GM19455 (cell line): Measurements from ENCODE around the gene SMC1A.
"Not testable (repeated sequence)": the region's sequence is repeated elsewhere in the genome, so short reads cannot be mapped to it uniquely, and the experiment has no call there.

Source experiments
- ATAC-seq: cut with Tn5 transposase; IDR thresholded peaks from one replicate; pipeline ENCODE4 v1.9.1; 2021; ENCODE audit not compliant: unreplicated experiment

Gene SMC1A

DNA sequence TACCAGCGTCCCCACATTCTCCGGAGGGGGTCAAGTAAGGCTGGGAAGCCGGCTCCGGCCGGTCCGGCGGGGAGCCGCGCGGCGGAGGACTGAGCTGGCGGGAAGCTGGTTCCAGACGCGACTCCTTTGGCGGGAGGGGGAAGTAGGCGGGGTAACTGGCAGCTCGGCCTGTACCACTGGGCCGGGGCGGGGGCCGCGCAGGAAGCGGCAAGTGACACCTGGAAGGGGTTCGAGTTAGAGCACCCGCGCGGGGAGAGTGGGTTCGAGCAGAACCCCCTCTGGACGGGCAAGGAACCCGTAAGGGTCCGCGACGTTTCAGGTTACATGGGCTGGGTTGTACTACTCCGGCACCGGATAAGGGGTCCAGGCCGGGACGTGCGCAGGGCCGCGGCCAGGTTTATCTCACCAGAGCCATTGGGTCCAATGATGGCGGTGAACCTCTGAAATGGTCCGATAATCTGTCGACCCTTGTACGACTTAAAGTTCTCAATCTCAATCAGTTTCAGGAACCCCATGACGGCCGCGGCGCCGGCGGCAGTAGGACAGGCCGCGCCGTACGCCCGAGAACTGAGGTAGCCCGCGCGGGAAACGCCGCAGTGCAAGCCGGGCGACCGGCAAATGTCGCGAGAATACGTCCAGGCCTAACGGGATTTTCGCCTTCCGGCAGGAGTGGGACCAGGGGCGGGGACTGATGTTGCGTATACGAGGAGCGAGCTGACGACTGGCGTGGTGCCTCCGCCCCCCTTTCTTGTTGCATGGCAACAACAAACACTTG lies at the start of gene SMC1A:
Gene SMC1A, minus strand, starts transcription at position 569 of the 775 bp plus-strand sequence. Its CDS starts 54 bp downstream, at position 515.
- peak; percentile 92 for ATAC-seq

DNA sequence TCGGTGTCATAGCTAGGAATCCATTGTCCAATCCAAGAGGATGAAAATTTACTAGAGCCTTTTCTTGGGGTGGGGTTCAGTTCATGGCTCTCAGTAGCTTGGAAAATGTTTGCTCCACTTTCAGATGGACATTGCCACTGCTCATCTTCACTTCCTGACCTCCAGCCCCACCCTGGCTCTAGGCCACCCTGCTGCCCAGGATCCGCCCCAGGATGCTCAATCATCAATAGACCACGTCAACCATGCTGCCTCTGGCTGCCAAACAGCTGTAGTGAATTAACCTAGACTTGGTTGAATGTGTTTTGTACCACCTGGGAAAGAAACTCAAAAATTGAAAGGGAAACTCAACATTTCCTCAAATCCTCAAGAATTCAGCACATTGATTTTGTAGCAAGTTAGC lies 48.9 kb upstream of the SMC1A start:
- ATAC-seq = no peak

DNA sequence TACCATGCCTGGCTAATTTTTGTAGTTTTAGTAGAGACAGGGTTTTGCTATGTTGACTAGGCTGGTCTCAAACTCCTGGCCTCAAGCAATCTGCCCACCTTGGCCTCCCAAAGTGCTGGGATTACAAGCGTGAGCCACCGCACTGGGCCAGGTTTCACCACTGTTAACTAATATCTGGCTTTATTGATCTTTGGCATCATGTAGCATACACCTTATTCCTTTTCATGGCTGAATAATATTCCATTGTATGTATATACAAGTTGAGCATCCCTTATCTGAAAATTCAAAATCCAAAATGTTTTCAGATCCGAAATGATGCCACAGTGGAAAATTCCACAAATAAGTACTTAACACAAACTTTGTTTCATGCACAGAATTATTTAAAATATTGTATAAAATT lies 46.2 kb upstream of the SMC1A start:
- ATAC-seq = not testable (repeated sequence)

DNA sequence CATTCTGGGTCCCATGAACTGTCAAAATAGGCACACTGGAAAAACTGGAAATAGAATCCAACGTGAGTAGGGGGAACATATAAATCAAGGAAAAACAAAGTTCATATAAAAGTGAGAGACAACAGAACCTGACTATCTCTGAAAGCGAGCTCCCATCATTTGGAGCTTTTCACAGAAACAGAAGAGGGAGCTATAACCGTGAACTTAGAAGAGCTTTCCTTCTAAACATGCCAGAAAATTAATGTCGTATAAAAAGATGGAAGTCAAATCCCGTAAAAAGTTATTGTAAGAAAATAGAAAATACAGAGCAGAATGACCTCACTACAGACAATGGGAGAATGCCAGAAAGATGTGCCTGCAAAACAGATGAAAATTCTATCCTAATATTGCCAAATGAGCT lies 35.6 kb upstream of the SMC1A start:
- ATAC-seq = no peak

DNA sequence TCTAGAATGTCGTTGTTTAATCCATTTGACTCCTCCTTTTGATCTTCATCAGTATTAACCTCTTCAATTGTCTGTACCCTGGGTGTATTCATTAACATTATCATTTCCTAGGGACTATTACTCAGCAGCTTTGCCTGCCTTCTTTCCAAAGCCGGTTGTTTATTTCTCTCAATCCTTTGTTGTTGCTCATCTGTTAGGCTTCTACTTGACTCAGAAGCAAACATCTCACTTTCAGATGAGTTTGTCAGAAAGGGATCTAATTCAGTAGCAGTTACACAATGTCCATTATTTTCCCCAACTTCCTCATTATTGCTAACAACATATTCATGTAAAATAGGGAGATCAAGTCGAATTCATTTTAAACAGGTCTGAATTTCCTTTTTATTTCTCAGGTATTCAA lies 33.8 kb upstream of the SMC1A start:
- ATAC-seq = no peak

DNA sequence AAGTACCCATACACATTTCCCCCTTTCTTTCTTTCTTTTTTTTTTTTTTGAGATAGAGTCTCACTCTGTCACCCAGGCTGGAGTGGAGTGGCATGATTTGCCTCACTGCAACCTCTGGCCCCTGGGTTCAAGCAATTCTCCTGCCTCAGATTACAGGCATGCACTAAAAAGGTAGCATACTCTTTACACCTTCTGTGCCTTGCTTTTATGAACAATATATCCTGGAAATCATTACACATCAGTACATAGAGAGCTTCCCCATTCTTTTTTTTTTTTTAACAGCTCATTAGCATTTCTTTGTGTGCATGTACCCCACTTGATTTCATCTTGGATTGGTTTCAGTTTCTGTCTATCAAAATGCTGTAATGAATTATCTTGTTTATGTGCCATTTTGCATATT lies 30.4 kb upstream of the SMC1A start:
- ATAC-seq = no peak

DNA sequence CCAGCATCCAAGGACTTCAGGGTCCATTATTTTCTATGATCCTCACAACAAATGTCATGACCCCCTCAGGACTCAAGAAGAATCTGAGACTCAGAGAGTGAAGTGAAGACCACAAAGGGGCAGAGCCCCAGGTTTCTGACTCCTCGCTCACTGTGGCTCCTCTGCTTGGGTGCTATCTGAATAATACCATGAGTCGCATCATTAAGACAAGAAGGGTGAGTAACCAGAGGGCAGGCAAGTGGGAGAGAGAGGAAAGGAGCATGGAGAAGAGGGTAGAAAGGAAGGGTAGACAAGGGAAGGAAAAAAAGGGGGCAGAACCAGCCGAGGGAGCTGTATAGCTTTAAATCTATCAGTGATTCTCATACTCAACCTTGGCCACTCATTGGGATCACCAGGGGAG lies 27.2 kb upstream of the SMC1A start:
- no peak for ATAC-seq

DNA sequence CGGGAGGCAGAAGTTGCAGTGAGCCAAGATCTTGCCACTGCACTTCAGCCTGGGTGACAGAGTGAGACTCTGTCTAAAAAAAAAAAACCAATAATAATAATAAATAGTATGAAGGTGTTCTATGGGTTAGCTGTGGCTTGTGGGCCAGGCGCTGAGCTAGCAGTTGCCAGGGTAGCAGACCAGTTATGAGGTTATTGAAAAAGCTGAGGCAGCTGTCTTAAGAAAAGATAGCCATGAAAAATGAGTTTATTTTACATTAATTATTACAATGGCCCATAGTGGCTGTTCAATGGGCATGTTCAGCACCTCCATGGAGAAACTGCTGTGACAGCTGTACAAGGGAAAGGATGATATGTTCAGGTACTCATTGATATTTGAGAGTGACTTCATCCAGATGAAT lies 25.0 kb upstream of the SMC1A start:
- ATAC-seq = no peak

DNA sequence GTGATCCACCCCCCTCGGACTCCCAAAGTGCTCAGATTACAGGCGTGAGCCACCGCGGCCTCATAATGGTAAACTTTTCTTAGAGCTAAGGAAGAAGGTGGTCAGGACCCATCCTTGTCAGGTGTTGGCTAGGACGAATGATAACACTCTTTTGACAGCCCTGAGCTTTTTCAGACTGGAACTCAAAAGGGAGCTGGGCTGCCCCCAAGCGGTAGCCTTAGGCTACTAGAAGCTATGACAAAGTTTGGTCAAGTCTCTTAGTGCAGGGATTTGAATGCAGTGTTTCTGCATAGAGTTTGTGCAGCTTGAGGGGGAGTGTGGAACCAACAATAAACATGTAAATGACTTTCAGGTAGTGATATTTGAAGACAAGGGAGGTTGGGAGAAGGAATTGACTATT lies 23.5 kb upstream of the SMC1A start:
- no peak for ATAC-seq

DNA sequence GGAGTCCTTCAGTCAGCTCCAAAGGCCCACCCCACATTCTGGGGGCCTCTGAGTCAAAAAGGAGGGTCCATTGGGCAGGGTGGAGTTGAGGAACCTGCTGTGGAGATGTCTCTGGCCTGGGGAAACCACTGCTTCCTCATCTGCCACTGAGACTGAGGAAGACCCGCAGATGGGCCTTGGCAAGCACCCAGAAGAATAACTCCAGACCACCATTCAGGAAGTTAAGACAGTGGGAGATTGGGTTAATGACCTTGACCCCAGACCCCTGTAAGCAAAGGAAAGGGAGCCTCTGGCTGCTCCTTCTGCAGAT lies 19.8 kb upstream of the SMC1A start:
- no peak for ATAC-seq

DNA sequence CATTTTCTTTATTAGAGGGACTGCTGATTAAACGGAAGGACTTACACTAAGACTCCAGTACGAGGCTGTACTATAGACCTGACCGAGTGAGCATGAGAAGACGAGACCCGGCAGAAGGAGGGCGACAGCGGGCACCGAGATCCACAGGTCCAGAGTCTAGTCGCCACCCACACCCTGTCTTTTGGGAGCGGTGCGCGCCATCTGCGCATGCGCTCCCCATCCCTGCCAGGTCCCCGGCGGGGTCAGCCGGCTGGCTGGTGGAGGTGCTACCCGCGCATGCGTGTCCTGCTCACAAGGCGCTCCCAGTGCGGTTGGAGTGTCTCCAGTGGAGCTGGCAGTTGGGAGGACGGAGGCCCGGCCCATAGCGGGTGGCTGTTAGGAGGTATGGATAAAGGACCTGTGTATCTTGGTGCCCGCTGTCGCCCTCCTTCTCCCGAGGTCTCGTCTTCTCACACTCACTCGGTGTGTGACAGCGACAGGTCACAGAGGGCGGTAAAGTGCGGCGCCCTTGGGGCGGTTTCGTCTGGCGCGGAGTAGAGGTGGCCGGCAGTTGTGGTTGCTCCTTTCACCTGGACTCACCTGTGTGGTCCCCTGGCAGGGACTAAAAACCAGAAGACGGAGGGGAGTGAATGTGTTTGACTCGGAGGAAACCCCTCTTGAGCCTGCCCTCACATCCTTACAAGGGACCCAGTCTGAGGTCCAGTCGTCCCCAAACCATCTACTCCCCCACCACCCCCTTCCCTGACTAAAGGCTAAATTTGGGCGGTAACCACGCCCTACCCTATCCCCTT lies 19.3 kb upstream of the SMC1A start:
- ATAC-seq = no peak

DNA sequence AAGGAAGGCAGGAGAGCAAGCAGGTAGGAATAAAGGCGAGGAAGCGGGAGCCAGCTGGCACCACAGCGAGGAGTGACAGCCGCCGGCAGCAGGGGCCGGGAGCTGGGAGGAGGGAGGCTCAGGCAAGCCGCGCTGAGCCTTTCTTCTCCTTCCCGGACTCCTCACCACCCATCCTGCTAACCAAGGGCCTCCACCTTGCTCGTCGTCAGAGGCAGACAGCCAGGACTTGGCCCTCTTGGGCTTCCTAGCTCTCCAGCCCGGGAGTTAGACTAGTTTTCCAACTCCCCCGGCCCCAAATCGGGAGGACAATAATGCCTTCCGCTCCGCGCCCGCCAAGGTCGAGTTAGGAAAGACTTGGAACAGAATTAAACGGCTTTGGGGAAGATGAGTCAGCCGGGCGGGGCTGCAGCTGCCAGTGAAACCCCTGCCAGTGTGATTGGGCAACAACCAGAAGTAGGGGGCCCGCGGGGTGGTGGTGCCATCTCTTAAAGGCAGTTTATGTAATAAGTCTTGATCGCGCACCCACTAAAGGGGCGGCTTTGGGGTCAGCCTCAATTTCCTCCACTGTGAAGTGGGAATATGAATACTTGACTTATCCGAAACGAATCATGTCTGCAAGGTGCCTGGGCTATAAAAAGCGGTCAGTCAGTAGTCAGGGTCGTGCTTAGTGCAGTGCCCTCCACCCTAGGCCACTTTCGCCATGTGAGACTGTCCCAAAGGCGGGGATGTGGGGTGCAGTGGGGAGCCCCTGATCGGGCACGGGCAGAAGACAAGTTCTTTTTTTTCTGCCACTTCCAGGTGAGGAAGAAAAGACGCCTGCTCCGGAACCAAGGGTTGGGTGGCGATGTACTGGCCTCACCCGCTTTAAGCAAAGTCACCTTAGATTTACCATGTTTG lies 18.4 kb upstream of the SMC1A start:
- ATAC-seq = no peak

DNA sequence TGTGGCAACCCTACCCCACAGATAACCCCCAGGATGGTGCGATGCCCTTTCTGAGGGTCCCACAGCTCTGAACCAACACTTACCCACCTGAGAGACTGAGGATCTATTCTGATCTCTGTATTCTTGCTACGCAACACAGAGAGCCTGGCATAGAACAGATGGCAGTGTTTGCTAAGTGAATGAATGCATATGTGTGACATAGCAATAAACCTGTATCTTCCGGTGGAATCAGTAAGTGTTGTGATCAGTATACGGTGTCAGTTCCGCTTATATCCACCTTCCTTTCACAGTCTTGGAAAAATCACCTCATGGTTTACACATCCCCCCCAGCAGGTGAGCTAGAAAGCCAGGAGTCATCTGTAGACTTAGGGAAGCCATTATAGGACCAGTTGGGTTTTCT lies 17.6 kb upstream of the SMC1A start:
- ATAC-seq = no peak

DNA sequence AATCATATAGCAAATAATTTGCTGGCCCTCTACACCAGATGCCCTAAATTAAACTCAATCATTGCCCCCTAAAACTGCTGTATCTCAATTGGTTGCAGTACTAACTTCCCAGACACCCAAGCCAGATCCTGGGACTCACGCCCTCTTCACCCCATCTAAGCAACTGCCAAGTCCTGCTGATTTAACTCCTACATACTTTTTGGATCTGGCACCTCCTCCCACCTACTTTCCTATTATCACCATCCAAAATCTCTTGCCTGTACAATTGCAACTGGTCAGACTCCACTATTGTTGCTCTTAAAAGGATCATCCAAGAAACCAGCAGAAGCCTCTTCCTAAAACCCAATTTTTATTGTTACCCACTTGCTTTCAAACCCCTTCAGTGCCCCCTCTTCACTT lies 16.4 kb upstream of the SMC1A start:
- ATAC-seq = no peak

DNA sequence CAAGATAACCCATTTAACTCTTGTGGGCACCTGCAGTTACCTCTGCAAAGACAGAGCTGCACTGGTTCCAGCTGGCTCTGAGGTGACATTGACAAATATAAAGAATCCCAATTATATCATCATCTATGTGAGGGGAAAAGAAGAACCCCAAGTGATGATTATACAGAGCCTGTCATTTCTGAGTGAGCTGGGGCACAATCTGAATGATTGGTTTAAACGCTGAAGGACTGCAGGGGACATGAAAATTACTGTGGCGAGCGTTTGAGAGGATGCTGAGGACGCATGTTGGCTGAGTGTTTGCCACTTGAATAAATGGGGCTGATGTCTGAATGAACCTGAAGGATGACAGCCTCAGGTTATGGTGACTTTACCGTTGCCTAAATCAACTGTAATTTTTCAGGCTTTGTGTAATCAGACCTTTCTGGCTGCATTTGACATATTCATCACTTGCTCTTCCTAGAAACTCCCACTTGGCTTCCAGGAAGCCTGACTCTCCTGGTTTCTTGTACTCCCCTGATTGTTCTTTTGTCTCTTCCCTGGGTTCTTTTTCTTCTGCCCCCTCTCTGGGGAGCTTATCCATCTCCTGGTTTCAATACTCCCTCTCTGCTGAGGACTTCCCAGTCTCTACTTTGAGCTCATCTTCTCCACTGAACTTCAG lies 15.8 kb upstream of the SMC1A start:
- no peak for ATAC-seq

DNA sequence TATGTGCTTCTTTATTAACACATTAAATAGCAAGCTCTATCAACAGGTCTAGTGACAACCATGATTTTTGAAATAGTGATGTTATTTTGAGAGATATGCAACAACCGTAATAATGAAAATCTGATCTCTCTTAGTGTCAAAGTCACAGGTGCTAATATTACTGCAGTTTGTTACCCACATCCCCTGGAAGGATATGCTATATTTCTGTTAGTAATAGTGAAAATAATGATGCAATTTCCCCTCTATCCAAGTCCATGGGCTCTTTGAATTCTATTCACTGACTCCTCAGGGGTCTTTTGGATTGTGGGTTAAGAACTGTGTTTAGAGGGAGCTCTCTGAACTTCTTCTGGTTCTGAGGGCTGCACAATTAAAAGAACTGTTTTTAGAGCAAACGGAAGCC lies 14.8 kb upstream of the SMC1A start:
- ATAC-seq = no peak

DNA sequence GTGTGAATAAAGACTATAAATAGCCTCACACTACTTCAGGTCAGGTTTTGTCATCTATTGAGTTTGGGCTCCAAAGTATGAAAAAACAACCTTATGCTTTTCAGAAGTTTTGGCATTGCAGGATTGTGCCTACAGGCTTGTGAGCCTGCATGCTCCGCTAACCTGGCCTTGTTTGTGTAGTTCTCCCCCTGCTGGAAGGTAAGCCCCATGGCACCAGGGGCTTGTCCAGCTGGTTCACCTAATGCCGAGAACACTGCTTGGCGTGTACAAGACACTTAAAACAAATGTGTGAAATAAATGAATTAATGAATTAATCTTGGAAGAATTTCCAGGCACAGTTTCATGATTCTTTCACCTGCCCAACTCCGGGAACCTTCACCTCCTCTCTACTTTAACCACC lies 13.5 kb upstream of the SMC1A start:
- no peak for ATAC-seq

DNA sequence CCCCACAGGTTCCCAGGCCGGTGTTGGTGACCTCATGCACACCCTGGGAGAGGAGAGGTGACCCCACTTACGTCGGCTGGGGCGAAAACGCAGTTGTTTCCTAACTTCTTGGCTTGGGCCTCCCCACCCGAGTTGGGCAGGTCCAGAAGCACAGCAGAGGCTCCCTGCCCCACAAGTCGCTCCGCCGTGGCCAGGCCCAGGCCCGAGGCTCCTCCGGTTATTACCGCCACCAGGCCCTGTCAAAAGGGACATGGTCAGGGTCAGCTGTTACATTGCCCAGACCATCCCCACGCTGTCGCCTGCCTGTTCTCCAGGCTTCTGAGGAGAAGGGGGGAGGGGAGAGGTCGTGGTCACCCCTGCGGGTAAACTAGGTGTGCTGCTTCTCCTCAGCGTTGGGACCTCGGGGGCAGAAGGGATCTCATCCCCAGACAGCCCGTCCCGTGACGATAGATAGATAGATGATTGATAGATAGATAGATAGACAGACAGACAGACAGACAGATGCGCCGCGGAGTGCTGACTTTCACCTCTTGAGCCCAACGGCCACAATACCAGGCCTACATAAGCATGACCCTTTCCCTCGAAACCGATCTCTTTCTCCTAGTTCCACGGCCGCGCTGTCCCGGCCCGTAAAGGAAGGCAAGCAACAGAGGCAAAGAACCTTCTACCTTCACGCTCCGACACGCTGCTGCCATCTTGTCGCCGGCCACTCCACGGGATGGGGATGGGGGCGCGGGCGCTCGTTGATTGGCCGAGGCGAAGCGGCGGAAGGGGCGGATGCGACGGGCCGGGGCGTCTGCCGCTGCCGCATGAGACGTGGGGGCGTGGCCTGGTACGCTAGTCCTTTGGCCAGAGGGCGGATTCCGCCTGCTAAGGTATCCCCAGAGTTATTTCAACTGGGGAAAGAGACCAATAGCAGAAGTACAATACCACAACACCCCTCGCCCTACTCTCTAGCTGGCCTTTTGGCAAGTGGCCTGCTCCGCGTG lies 11.5 kb upstream of the SMC1A start, which contains the start of gene HSD17B10:
Gene HSD17B10, minus strand, starts transcription at position 720 of the 989 bp plus-strand sequence. Its CDS starts 25 bp downstream, at position 695.
- peak; percentile 91 for ATAC-seq

DNA sequence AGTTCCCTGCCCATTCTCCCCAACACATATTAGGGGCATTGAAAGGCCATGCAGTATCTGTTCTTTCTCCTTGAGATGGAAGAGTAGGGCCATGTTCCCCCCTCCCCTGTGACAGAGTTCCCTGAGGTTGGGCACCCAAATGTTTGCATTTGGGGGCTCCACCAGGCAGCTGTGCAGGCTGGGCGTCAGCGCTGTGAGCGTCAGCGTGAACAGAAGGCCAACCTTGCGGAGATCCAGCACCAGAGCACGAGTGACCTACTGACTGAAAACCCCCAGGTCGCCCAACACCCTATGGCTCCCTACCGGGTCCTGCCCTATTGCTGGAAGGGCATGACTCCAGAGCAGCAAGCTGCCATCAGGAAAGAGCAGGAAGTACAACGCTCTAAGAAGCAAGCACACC lies 7.8 kb upstream of the SMC1A start:
- ATAC-seq = no peak

DNA sequence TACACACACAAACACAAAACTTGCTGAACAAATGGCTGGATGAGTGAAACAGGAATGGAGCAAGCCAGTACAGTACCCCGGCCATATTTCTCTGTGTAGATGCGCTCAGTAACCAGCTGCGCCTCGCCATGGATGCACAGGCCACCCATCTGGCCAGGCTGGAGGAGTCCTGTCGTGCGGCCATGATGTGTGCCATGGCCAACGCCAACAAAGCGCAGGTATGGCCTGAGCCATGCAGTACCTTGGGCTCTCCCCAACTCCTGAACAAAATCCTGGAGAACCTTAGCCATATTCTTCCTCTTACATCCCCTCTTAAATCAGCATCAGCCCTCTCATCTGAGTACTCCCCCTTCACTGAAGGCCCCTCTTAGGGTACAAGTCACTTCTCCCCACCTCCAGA lies 7.3 kb upstream of the SMC1A start:
- no peak for ATAC-seq
